C4-2B (cell line): Measurements from ENCODE around the gene SPATA13.
"Not testable (repeated sequence)": the region's sequence is repeated elsewhere in the genome, so short reads cannot be mapped to it uniquely, and the experiment has no call there.

Experiments
- ZFX ChIP-seq: fragments of 450-650 bp; IDR thresholded peaks from 2 replicates; pipeline ENCODE4 v1.6.1; 2017
- TF ChIP-seq, protein P1 (sequence below): fragments of 450-650 bp; conservative IDR thresholded peaks from 2 replicates; pipeline ENCODE4 v1.5.1; 2017; ENCODE audit warnings: mild to moderate bottlenecking

DNA sequence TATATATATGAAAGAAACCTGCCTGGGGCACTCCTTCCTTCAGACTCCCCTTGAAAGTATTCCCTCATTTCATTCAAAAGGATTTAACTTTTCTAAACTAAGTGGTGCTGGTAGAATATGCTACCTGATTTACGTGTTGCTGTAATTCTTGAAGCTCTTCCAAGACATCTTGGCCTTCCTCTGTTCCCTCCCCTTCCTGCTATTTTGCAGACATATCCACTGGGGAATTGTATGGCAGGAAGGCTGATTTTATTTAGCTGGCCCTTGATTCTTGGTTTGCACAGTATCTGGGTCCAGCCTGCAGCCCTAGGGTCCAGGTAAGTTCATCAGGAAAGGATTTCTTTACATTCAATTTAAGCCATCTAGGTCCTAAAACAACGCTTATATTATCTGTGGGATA lies 148.8 kb downstream of the SPATA13 start, which contains the start of gene C1QTNF9:
- TF ChIP-seq, protein P1, sequence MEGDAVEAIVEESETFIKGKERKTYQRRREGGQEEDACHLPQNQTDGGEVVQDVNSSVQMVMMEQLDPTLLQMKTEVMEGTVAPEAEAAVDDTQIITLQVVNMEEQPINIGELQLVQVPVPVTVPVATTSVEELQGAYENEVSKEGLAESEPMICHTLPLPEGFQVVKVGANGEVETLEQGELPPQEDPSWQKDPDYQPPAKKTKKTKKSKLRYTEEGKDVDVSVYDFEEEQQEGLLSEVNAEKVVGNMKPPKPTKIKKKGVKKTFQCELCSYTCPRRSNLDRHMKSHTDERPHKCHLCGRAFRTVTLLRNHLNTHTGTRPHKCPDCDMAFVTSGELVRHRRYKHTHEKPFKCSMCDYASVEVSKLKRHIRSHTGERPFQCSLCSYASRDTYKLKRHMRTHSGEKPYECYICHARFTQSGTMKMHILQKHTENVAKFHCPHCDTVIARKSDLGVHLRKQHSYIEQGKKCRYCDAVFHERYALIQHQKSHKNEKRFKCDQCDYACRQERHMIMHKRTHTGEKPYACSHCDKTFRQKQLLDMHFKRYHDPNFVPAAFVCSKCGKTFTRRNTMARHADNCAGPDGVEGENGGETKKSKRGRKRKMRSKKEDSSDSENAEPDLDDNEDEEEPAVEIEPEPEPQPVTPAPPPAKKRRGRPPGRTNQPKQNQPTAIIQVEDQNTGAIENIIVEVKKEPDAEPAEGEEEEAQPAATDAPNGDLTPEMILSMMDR = not testable (repeated sequence)
- not testable (repeated sequence) for TF ChIP-seq ZFX
